Measurements from ENCODE around the gene C11orf65. TPM values are rescaled to one million over a fixed set of nuclear protein-coding genes. Genes with fewer than 3 reads are reported as not detected.
"Not testable (repeated sequence)": the region's sequence is repeated elsewhere in the genome, so short reads cannot be mapped to it uniquely, and the experiment has no call there.

C11orf65 gene
- total RNA-seq, 1 donor from 2014 or later, result 0.36 TPM

DNA sequence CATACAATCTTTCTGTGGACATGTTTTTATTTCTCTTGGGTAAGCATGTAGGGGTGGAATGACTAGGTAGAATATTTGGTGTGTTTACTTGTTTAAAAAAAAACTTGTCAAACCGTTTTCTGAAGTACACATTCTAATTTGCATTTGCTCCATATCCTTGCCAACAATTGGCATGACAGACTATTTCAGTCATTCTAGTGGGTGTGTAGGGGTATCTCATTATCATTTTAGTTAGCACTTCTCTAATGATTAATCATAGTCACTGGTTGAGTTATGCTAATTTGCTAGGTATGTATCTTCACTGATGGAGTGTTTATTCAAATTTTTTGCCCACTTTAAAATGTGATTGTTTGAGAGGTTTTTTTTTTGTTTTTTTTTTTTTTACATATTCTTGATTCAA is 64.3 kb downstream of the C11orf65 start:
- TF ChIP-seq CTCF (IDR thresholded peaks at IDR 0.05; ENCODE audit: borderline replicate concordance), result no peak
- no peak overlapping the region for H3K27ac ChIP-seq (replicated peaks)
- H3K4me3 ChIP-seq, result no peak overlapping the region
- no peaks in the 10 kb centered on the region for H3K36me3 ChIP-seq
- H3K4me1 ChIP-seq, result no peaks in the 10 kb centered on the region
- H3K27me3 ChIP-seq (ENCODE audit: low read depth), result no peaks in the 10 kb centered on the region
- intact Hi-C loops (cut with micrococcal nuclease), result no loop called here
- DNase-seq, result no peak
- H3K9me3 ChIP-seq (replicated peaks), result no peaks in the 10 kb centered on the region

- no peaks in the 10 kb centered on the region for H3K9me3 ChIP-seq (replicated peaks)
- no peak overlapping the region for H3K4me3 ChIP-seq
- intact Hi-C loops (cut with micrococcal nuclease), result no loop called here
- H3K27ac ChIP-seq (replicated peaks), result no peak overlapping the region
- H3K27me3 ChIP-seq (ENCODE audit: low read depth), result no peaks in the 10 kb centered on the region
- H3K36me3 ChIP-seq, result no peaks in the 10 kb centered on the region
- no peak for TF ChIP-seq CTCF (IDR thresholded peaks at IDR 0.05; ENCODE audit: borderline replicate concordance)
- no peak for DNase-seq
- H3K4me1 ChIP-seq, result no peaks in the 10 kb centered on the region
Measured at GRCh38 chr11:108402241-108402640, 65.1 kb downstream of the C11orf65 start.

GRCh38 chr11:108398439-108398838 is 68.9 kb downstream of the C11orf65 start:
- intact Hi-C loops (cut with micrococcal nuclease), result loop anchor here (10.0 kb wide), 1 partner anchor 56 kb away; no protein-coding TSS in a partner anchor
- no peaks in the 10 kb centered on the region for H3K36me3 ChIP-seq
- H3K27me3 ChIP-seq (ENCODE audit: low read depth), result no peaks in the 10 kb centered on the region
- TF ChIP-seq CTCF (IDR thresholded peaks at IDR 0.05; ENCODE audit: borderline replicate concordance), result no peak
- H3K9me3 ChIP-seq (replicated peaks), result no peaks in the 10 kb centered on the region
- DNase-seq, result no peak
- H3K4me3 ChIP-seq, result no peak overlapping the region
- H3K27ac ChIP-seq (replicated peaks), result no peak overlapping the region
- no peaks in the 10 kb centered on the region for H3K4me1 ChIP-seq

DNA sequence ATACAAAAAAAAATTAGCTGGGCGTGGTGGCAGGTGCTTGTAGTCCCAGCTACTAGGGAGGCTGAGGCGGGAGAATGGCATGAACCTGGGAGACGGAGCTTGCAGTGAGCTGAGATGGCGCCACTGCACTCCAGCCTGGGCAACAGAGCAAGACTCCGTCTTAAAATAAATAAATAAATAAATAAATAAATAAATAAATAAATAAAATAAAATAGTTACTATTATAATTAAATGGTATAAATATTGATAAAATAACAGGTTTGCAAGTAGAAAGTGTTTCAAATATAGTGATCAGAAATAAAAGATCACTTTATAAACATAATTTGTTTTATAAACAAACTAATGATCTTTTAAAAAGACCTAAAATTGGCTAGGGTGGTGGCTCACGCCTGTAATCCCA is 70.7 kb downstream of the C11orf65 start:
- H3K27me3 ChIP-seq (ENCODE audit: low read depth); DNase-seq; H3K9me3 ChIP-seq (replicated peaks); H3K4me1 ChIP-seq; H3K36me3 ChIP-seq; H3K27ac ChIP-seq (replicated peaks); H3K4me3 ChIP-seq: not testable (repeated sequence)
- intact Hi-C loops (cut with micrococcal nuclease), result loop anchor here (10.0 kb wide), 1 partner anchor 58 kb away; no protein-coding TSS in a partner anchor

DNA sequence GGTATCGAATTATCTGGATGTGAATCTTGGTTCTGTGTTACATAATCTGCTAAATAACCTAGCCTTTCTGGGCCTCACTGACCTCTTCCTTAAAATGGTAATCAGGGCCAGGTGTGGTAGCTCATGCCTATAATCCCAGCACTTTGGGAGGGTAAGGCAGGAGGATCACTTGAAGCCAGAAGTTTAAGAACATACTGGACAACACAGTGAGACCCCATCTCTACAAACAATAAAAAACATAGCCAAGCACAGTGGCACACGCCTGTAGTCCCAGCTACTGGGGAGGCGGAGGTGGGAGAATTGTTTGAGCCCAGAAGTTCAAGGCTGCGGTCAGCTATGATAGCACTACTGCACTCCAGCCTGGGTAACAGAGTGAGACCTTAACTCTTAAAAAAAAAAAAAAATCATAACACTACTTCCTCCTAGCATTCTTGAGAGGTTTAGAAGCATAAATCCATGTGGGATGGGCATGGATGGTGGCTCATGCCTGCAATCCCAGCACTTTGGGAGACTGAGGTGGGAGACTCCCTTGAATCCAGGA is 72.5 kb downstream of the C11orf65 start:
- H3K27me3 ChIP-seq (ENCODE audit: low read depth), result no peaks in the 10 kb centered on the region
- no peak overlapping the region for H3K4me3 ChIP-seq
- no peaks in the 10 kb centered on the region for H3K36me3 ChIP-seq
- no peaks in the 10 kb centered on the region for H3K9me3 ChIP-seq (replicated peaks)
- intact Hi-C loops (cut with micrococcal nuclease), result loop anchor here (10.0 kb wide), 1 partner anchor 60 kb away; no protein-coding TSS in a partner anchor
- no peak for DNase-seq
- no peak overlapping the region for H3K27ac ChIP-seq (replicated peaks)
- no peak for TF ChIP-seq CTCF (IDR thresholded peaks at IDR 0.05; ENCODE audit: borderline replicate concordance)
- no peaks in the 10 kb centered on the region for H3K4me1 ChIP-seq

DNA sequence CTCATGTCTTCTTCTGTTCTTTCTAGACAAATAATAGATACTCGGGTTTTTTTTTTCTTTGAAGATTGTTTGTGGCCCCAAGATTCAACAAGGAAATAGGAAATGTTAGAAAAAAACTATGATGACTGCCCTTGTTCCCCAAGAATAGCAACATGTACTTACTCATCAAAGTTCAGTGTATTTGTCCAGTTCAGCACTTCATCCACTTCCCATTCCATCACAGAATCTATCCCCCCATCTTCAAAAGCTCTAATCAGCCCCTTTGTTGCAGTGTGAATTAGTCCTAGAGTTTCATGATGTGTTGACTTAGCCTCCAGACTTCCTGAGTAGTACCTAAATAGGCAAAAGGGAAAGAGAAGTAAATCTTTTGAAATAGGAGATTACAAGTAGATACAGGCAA is 74.3 kb downstream of the C11orf65 start:
- no peak overlapping the region for H3K27ac ChIP-seq (replicated peaks)
- H3K9me3 ChIP-seq (replicated peaks), result no peaks in the 10 kb centered on the region
- DNase-seq, result no peak
- H3K4me3 ChIP-seq, result no peak overlapping the region
- no peaks in the 10 kb centered on the region for H3K36me3 ChIP-seq
- no peak for TF ChIP-seq CTCF (IDR thresholded peaks at IDR 0.05; ENCODE audit: borderline replicate concordance)
- no peaks in the 10 kb centered on the region for H3K4me1 ChIP-seq
- intact Hi-C loops (cut with micrococcal nuclease), result loop anchor here (10.0 kb wide), 1 partner anchor 62 kb away; no protein-coding TSS in a partner anchor
- H3K27me3 ChIP-seq (ENCODE audit: low read depth), result no peaks in the 10 kb centered on the region
